Liver (tissue), 9 donors: Measurements from ENCODE around the gene GABRG1. TPM values are rescaled to one million over a fixed set of nuclear protein-coding genes. Genes with fewer than 3 reads are reported as not detected.

ENCODE experiments used
- DNase-seq: peaks from one replicate; pipeline ENCODE4 v3.0.0-alpha.2; 2017; ENCODE audit warnings: low spot score
- H3K27ac ChIP-seq, 2 donors: one replicate each; pipeline ENCODE4 v1.7.0; 2013; ENCODE audit warnings: inconsistent platforms in 2 of 2, low read length in 2 of 2, control low read depth in 1 of 2, low read depth in 1 of 2, mild to moderate bottlenecking in 1 of 2
- H3K27me3 ChIP-seq, 4 donors: one replicate each; pipeline versions ENCODE4 v1.6.1 to v1.7.0; 2013; ENCODE audit warnings: low read length in 3 of 4, inconsistent platforms in 1 of 4, mild to moderate bottlenecking in 1 of 4, moderate library complexity in 1 of 4; ENCODE audit not compliant: control insufficient read depth in 4 of 4, insufficient read depth in 4 of 4
- H3K36me3 ChIP-seq, 4 donors: one replicate each; pipeline versions ENCODE4 v1.6.1 to v1.7.0; 2013; ENCODE audit warnings: low read length in 3 of 4, mild to moderate bottlenecking in 3 of 4, low read depth in 1 of 4, moderate library complexity in 1 of 4; ENCODE audit not compliant: control insufficient read depth in 4 of 4, insufficient read depth in 3 of 4
- H3K4me1 ChIP-seq, 4 donors: one replicate each; pipeline versions ENCODE4 v1.6.1 to v1.7.0; 2013; ENCODE audit warnings: low read length in 3 of 4, mild to moderate bottlenecking in 3 of 4, moderate library complexity in 1 of 4; ENCODE audit not compliant: control insufficient read depth in 4 of 4, insufficient read depth in 4 of 4
- H3K4me3 ChIP-seq, 3 donors: one replicate each; pipeline versions ENCODE4 v1.6.1 to v1.7.0; 2013; ENCODE audit warnings: low read length in 3 of 3, control low read depth in 1 of 3, low read depth in 1 of 3, mild to moderate bottlenecking in 1 of 3
- H3K9ac ChIP-seq, 2 donors: one replicate each; pipeline ENCODE4 v1.7.0; 2013; ENCODE audit warnings: low read length in 2 of 2, mild to moderate bottlenecking in 2 of 2, moderate library complexity in 2 of 2, control low read depth in 1 of 2, low read depth in 1 of 2
- H3K9me3 ChIP-seq, 4 donors: one replicate each; pipeline versions ENCODE4 v1.6.1 to v1.7.0; 2013; ENCODE audit warnings: low read length in 3 of 4; ENCODE audit not compliant: control insufficient read depth in 4 of 4
- ATF3 ChIP-seq: IDR thresholded peaks from 2 replicates; pipeline ENCODE4 v1.6.1; 2016; ENCODE audit warnings: antibody characterized with exemption
- CTCF ChIP-seq: fragments of 150-350 bp; IDR thresholded peaks from 2 replicates; pipeline ENCODE4 v1.5.1; 2017; ENCODE audit warnings: improper control_type of control experiment, low read depth, low read length; ENCODE audit not compliant: missing input control
- EGR1 ChIP-seq, 2 donors: IDR thresholded peaks; 2 replicates each; pipeline ENCODE4 v1.6.1; 2016 to 2018; ENCODE audit warnings: antibody characterized with exemption in 2 of 2, low read depth in 2 of 2
- FOXA2 ChIP-seq: IDR thresholded peaks from 2 replicates; pipeline ENCODE4 v1.6.1; 2016; ENCODE audit warnings: antibody characterized with exemption
- GABPA ChIP-seq, 2 donors: IDR thresholded peaks in 1 of 2; conservative IDR thresholded peaks in 1 of 2; 2 replicates each; pipeline ENCODE4 v1.6.1; 2016; ENCODE audit warnings: antibody characterized with exemption in 2 of 2, mild to moderate bottlenecking in 1 of 2, moderate library complexity in 1 of 2
- HNF4A ChIP-seq, 2 donors: conservative IDR thresholded peaks; 2 replicates each; pipeline ENCODE4 v1.6.1; 2016; ENCODE audit warnings: antibody characterized with exemption in 2 of 2, mild to moderate bottlenecking in 2 of 2
- HNF4G ChIP-seq: IDR thresholded peaks from 2 replicates; pipeline ENCODE4 v1.6.1; 2016; ENCODE audit warnings: antibody characterized with exemption
- JUND ChIP-seq, 2 donors: IDR thresholded peaks; 2 replicates each; pipeline ENCODE4 v1.6.1; 2016; ENCODE audit warnings: antibody characterized with exemption in 2 of 2
- MAX ChIP-seq: IDR thresholded peaks from 2 replicates; pipeline ENCODE4 v1.6.1; 2016; ENCODE audit warnings: antibody characterized with exemption
- NR2F2 ChIP-seq: IDR thresholded peaks from 2 replicates; pipeline ENCODE4 v1.6.1; 2016; ENCODE audit warnings: antibody characterized with exemption
- RAD21 ChIP-seq, 2 donors: IDR thresholded peaks; 2 replicates each; pipeline ENCODE4 v1.6.1; 2016; ENCODE audit warnings: antibody characterized with exemption in 2 of 2, mild to moderate bottlenecking in 2 of 2
- REST ChIP-seq: IDR thresholded peaks from 2 replicates; pipeline ENCODE4 v1.6.1; 2016; ENCODE audit warnings: antibody characterized with exemption, mild to moderate bottlenecking
- RXRA ChIP-seq, 2 donors: IDR thresholded peaks; 2 replicates each; pipeline ENCODE4 v1.6.1; 2017 to 2018; ENCODE audit warnings: antibody characterized with exemption in 2 of 2, mild to moderate bottlenecking in 1 of 2
- TAF1 ChIP-seq: conservative IDR thresholded peaks from 2 replicates; pipeline ENCODE4 v1.6.1; 2016; ENCODE audit warnings: antibody characterized with exemption, mild to moderate bottlenecking
- YY1 ChIP-seq: IDR thresholded peaks from 2 replicates; pipeline ENCODE4 v1.6.1; 2016; ENCODE audit warnings: antibody characterized with exemption, mild to moderate bottlenecking
- ZBTB33 ChIP-seq: IDR thresholded peaks from 2 replicates; pipeline ENCODE4 v1.6.1; 2016; ENCODE audit warnings: antibody characterized with exemption
- whole genome bisulfite sequencing: extraction: QIAGEN DNeasy Blood & Tissue Kit; methylation state at CpG from one replicate; pipeline ENCODE4 v1.1.7; 2013; 5-methylcytosine and 5-hydroxymethylcytosine counted together
- polyA plus RNA-seq, 2 donors: library from polyadenylated mRNA; stranded (reverse) in 1 of 2; unstranded in 1 of 2; fragments of 200-250 nt in 1 of 2; fragments of >200 nt in 1 of 2; fragmentation: Nextera tagmentation in 1 of 2; extraction: Ambion mirVana in 1 of 2; gene quantifications; one replicate each; pipeline versions ENCODE4 v1.2.1 to v1.2.3, GENCODE V29; 2013 to 2015
- total RNA-seq, 2 donors: library from RNA; depleted of rRNA; stranded (reverse); fragments of >200 nt; gene quantifications; one replicate each; pipeline ENCODE4 v1.2.3, GENCODE V29; 2014
- donor health status: healthy.
- donor health status: healthy.
- donor health status: healthy.
- donor health status: healthy.
- donor health status: healthy.

Gene GABRG1
- total and polyA plus RNA-seq, 4 donors = 0.01 to 0.08 (median 0.05) TPM; not detected in 1

- DNase-seq = no peak
- Histone ChIP-seq H3K4me3 (no peak overlapping the region), H3K27ac (no peak overlapping the region), H3K9ac (no peak overlapping the region), H3K9me3 (no peaks in the 10 kb centered on the region), H3K27me3 (no peaks in the 10 kb centered on the region), H3K4me1 (peaks cover 2 to 4% (median 3%) of the 10 kb centered on the region in 4 donors), H3K36me3 (no peaks in the 10 kb centered on the region)
- peak; percentile 41 to 65 for TF ChIP-seq RAD21 (IDR thresholded peaks at IDR 0.05)
- TF ChIP-seq EGR1 (IDR thresholded peaks at IDR 0.05; ENCODE audit: low read depth in 2 of 2) = no peak
- TF ChIP-seq TAF1 = no peak
- no peak for TF ChIP-seq ATF3
- peak; percentile 35 to 56 for TF ChIP-seq RXRA (IDR thresholded peaks at IDR 0.05)
- no peak for TF ChIP-seq CTCF
- TF ChIP-seq HNF4G = peak; percentile 44
- no peak for TF ChIP-seq ZBTB33
- TF ChIP-seq FOXA2 = no peak
- TF ChIP-seq GABPA (IDR thresholded peaks at IDR 0.05 in 1 of 2, conservative IDR thresholded peaks at IDR 0.05 in 1 of 2) = no peak
- peak; percentile 85 to 94 for TF ChIP-seq HNF4A (conservative IDR thresholded peaks at IDR 0.05)
Observed at GRCh38 chr4:45992728-45993127, 131.1 kb downstream of the GABRG1 start.

- no peak overlapping the region for H3K27ac ChIP-seq
- H3K36me3 ChIP-seq = no peaks in the 10 kb centered on the region
- H3K9ac ChIP-seq = no peak overlapping the region
- TF ChIP-seq YY1 = no peak
- no peak for TF ChIP-seq REST
- TF ChIP-seq ATF3 = no peak
- no peak for TF ChIP-seq EGR1 (IDR thresholded peaks at IDR 0.05; ENCODE audit: low read depth in 2 of 2)
- TF ChIP-seq JUND (IDR thresholded peaks at IDR 0.05) = no peak
- TF ChIP-seq MAX = no peak
- TF ChIP-seq CTCF = no peak
- TF ChIP-seq GABPA (IDR thresholded peaks at IDR 0.05 in 1 of 2, conservative IDR thresholded peaks at IDR 0.05 in 1 of 2) = no peak
- TF ChIP-seq NR2F2 = no peak
- no peak for TF ChIP-seq RXRA (IDR thresholded peaks at IDR 0.05)
- peaks cover 2 to 4% (median 3%) of the 10 kb centered on the region in 4 donors for H3K4me1 ChIP-seq
- no peaks in the 10 kb centered on the region for H3K9me3 ChIP-seq
- no peaks in the 10 kb centered on the region for H3K27me3 ChIP-seq
- 68% methylated on average over 1 of the region's 1 CpG for WGBS
- no peak for DNase-seq
- H3K4me3 ChIP-seq = no peak overlapping the region
Observed at GRCh38 chr4:45989775-45990174, 134.1 kb downstream of the GABRG1 start.
